Vagina (tissue), 2 donors: ENCODE data around the gene STRADA. TPM values are rescaled to one million over a fixed set of nuclear protein-coding genes. Genes with fewer than 3 reads are reported as not detected.

Experiments
- DNase-seq, 2 donors: peaks; one replicate each; pipeline ENCODE4 v3.0.0-alpha.2; 2017; ENCODE audit errors: extremely low spot score in 2 of 2
- H3K27ac ChIP-seq: fragments of 200-600 bp; sonication (generic); one replicate; pipeline ENCODE4 v1.5.1; 2019
- H3K27me3 ChIP-seq: fragments of 200-600 bp; sonication (generic); one replicate; pipeline ENCODE4 v1.5.1; 2019
- H3K36me3 ChIP-seq, 2 donors: fragments of 200-600 bp; sonication (generic); one replicate each; pipeline ENCODE4 v1.5.1; 2017 to 2019
- H3K4me1 ChIP-seq: fragments of 200-600 bp; sonication (generic); one replicate; pipeline ENCODE4 v1.5.1; 2019
- H3K4me3 ChIP-seq, 2 donors: fragments of 200-600 bp; sonication (generic); 1 replicate in 1 of 2; 2 replicates in 1 of 2; pipeline ENCODE4 v1.5.1; 2016 to 2019
- H3K9me3 ChIP-seq: fragments of 200-600 bp; sonication (generic); one replicate; pipeline ENCODE4 v1.5.1; 2019
- CTCF ChIP-seq, 3 experiments: fragments of 450-650 bp in 2 of 3; fragments of 200-600 bp in 1 of 3; sonication (generic) in 1 of 3; IDR thresholded peaks; one replicate each; pipeline ENCODE4 v1.5.1; 2017 to 2019; ENCODE audit warnings: antibody characterized with exemption in 3 of 3, mild to moderate bottlenecking in 2 of 3, moderate library complexity in 2 of 3
- POLR2A ChIP-seq, 2 donors: fragments of 450-650 bp; IDR thresholded peaks; one replicate each; pipeline ENCODE4 v1.6.1; 2017; ENCODE audit warnings: antibody characterized with exemption in 2 of 2, mild to moderate bottlenecking in 2 of 2, moderate library complexity in 2 of 2
- POLR2AphosphoS5 ChIP-seq, 2 donors: sonication (generic); formaldehyde crosslinking; IDR thresholded peaks; one replicate each; pipeline ENCODE4 v1.9.0; 2017; ENCODE audit warnings: antibody characterized with exemption in 2 of 2, mild to moderate bottlenecking in 2 of 2, low read depth in 1 of 2; ENCODE audit not compliant: insufficient read depth in 1 of 2
- intact Hi-C: fragments of 100-400 bp; cut with DNase I; formaldehyde crosslinking; loops from one replicate; pipeline ENCODE4 v1.15.1; 2023
- total RNA-seq: library from RNA; depleted of rRNA; stranded (reverse); fragments of >200 nt; gene quantifications from one replicate; pipeline ENCODE4 v1.2.3, GENCODE V29; 2016

Gene STRADA
- 19.4 TPM for total RNA-seq

GRCh38 chr17:63741408-63742173 is at the start of gene STRADA:
TSS of gene STRADA (minus strand) at chr17:63741799. CDS start at chr17:63728369, 13,430 bp downstream.
- peak within 1 kb of the TSS; percentile 96 for H3K27ac ChIP-seq
- TF ChIP-seq POLR2A (IDR thresholded peaks at IDR 0.05) = peak in 1 of 2 donors; percentile 75
- TF ChIP-seq POLR2AphosphoS5 (IDR thresholded peaks at IDR 0.05; ENCODE audit: insufficient read depth in 1 of 2, low read depth in 1 of 2) = peak; percentile 93 to 96
- no peak for TF ChIP-seq CTCF (IDR thresholded peaks at IDR 0.05)
- H3K9me3 ChIP-seq = no peaks in the 10 kb centered on the region
- peak within 1 kb of the TSS; percentile 84 to 85 for H3K4me3 ChIP-seq
- H3K27me3 ChIP-seq = no peaks in the 10 kb centered on the region
- no peaks in the 10 kb centered on the region for H3K36me3 ChIP-seq
- peak; percentile 98 to 99 for DNase-seq
- peaks cover 11% of the 10 kb centered on the region for H3K4me1 ChIP-seq
- intact Hi-C loops = no loop called here

GRCh38 chr17:63790057-63790456 is 48.5 kb upstream of the STRADA start:
- Histone ChIP-seq H3K9me3 (no peaks in the 10 kb centered on the region), H3K27me3 (no peaks in the 10 kb centered on the region), H3K4me3 (no peak overlapping the region), H3K36me3 (peaks cover 0 to 82% of the 10 kb centered on the region in 2 donors), H3K27ac (no peak overlapping the region), H3K4me1 (no peaks in the 10 kb centered on the region)
- intact Hi-C loops = no loop called here
- TF ChIP-seq POLR2A (IDR thresholded peaks at IDR 0.05) (no peak), CTCF (IDR thresholded peaks at IDR 0.05) (no peak), POLR2AphosphoS5 (IDR thresholded peaks at IDR 0.05; ENCODE audit: insufficient read depth in 1 of 2, low read depth in 1 of 2) (no peak)
- DNase-seq = no peak

GRCh38 chr17:63786971-63787711 is 45.5 kb upstream of the STRADA start:
- H3K27me3 ChIP-seq = no peaks in the 10 kb centered on the region
- H3K4me3 ChIP-seq = no peak overlapping the region
- DNase-seq = no peak
- intact Hi-C loops = no loop called here
- no peak overlapping the region for H3K27ac ChIP-seq
- no peaks in the 10 kb centered on the region for H3K9me3 ChIP-seq
- TF ChIP-seq POLR2A (IDR thresholded peaks at IDR 0.05) = no peak
- no peak for TF ChIP-seq CTCF (IDR thresholded peaks at IDR 0.05)
- no peak for TF ChIP-seq POLR2AphosphoS5 (IDR thresholded peaks at IDR 0.05; ENCODE audit: insufficient read depth in 1 of 2, low read depth in 1 of 2)
- H3K36me3 ChIP-seq = peaks cover 0 to 53% of the 10 kb centered on the region in 2 donors
- H3K4me1 ChIP-seq = no peaks in the 10 kb centered on the region

GRCh38 chr17:63786117-63786516 is 44.5 kb upstream of the STRADA start:
- H3K4me3 ChIP-seq = no peak overlapping the region
- TF ChIP-seq POLR2A (IDR thresholded peaks at IDR 0.05) (no peak), CTCF (IDR thresholded peaks at IDR 0.05) (no peak), POLR2AphosphoS5 (IDR thresholded peaks at IDR 0.05; ENCODE audit: insufficient read depth in 1 of 2, low read depth in 1 of 2) (no peak)
- intact Hi-C loops = no loop called here
- peaks cover 3% of the 10 kb centered on the region for H3K4me1 ChIP-seq
- no peak for DNase-seq
- no peaks in the 10 kb centered on the region for H3K27me3 ChIP-seq
- H3K9me3 ChIP-seq = no peaks in the 10 kb centered on the region
- peaks cover 0 to 42% of the 10 kb centered on the region in 2 donors for H3K36me3 ChIP-seq
- H3K27ac ChIP-seq = no peak overlapping the region
